ENCODE measurements around the gene KLC3.

DNA sequence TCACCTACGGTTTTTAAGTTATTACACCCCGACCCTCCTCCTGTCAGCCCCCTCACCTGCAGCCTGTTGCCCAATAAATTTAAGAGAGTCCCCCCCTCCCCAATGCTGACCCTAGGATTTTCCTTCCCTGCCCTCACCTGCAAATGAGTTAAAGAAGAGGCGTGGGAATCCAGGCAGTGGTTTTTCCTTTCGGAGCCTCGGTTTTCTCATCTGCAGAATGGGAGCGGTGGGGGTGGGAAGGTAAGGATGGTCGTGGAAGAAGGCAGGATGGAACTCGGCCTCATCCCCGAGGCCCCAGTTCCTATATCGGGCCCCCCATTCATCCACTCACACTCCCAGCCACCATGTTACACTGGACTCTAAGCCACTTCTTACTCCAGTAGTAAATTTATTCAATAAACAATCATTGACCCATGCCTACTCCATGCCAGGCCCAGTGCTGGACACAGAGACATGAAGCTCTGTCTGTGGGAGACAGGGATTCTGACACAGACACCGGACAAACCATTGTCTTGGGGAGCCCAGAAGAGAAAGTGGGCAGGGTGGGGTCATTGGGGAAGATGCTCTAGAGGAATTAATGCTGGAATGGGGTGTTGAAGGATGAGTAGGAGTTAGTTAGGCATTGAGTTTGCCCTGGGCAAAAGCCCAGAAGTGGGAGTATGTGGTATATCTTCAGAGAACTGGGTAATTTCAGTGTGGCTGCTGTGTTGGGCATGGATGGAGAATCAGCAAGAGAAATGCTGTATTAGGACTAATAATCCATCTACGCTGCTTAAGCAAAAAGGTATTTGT lies 37.1 kb upstream of the KLC3 start:
- TF ChIP-seq, protein P1, sequence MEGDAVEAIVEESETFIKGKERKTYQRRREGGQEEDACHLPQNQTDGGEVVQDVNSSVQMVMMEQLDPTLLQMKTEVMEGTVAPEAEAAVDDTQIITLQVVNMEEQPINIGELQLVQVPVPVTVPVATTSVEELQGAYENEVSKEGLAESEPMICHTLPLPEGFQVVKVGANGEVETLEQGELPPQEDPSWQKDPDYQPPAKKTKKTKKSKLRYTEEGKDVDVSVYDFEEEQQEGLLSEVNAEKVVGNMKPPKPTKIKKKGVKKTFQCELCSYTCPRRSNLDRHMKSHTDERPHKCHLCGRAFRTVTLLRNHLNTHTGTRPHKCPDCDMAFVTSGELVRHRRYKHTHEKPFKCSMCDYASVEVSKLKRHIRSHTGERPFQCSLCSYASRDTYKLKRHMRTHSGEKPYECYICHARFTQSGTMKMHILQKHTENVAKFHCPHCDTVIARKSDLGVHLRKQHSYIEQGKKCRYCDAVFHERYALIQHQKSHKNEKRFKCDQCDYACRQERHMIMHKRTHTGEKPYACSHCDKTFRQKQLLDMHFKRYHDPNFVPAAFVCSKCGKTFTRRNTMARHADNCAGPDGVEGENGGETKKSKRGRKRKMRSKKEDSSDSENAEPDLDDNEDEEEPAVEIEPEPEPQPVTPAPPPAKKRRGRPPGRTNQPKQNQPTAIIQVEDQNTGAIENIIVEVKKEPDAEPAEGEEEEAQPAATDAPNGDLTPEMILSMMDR (conservative IDR thresholded peaks at IDR 0.05 in 1 of 2, IDR thresholded peaks at IDR 0.05 in 1 of 2; ENCODE audit: low read depth in 1 of 2, low read length in 2 of 2): no peak
- TF ChIP-seq EZH2 (IDR thresholded peaks at IDR 0.05; ENCODE audit: low read length, missing control alignments): no peak
